H4 (cell line): ENCODE measurements around the gene SLC22A14. TPM values are rescaled to one million over a fixed set of nuclear protein-coding genes. Genes with fewer than 3 reads are reported as not detected.
"Not testable (repeated sequence)": the region's sequence is repeated elsewhere in the genome, so short reads cannot be mapped to it uniquely, and the experiment has no call there.

Experiments
- DNase-seq: peaks from one replicate; pipeline ENCODE4 v3.0.0-alpha.2; 2015; ENCODE audit warnings: low spot score
- total RNA-seq: library from RNA; depleted of rRNA; stranded (reverse); fragments of >200 nt; shearing (Covaris generic); gene quantifications from 2 replicates; pipeline ENCODE4 v1.2.3, GENCODE V29; 2014; rRNA removed

The SLC22A14 gene, protein sequence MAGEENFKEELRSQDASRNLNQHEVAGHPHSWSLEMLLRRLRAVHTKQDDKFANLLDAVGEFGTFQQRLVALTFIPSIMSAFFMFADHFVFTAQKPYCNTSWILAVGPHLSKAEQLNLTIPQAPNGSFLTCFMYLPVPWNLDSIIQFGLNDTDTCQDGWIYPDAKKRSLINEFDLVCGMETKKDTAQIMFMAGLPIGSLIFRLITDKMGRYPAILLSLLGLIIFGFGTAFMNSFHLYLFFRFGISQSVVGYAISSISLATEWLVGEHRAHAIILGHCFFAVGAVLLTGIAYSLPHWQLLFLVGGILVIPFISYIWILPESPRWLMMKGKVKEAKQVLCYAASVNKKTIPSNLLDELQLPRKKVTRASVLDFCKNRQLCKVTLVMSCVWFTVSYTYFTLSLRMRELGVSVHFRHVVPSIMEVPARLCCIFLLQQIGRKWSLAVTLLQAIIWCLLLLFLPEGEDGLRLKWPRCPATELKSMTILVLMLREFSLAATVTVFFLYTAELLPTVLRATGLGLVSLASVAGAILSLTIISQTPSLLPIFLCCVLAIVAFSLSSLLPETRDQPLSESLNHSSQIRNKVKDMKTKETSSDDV
- total RNA-seq = not detected in 2 replicates

- DNase-seq = no peak
These were observed at the start of gene SLC22A14 for GRCh38 chr3:38281895-38282686. SLC22A14 (plus strand) TSS chr3:38282294; CDS start chr3:38306027, 23,733 bp downstream.

DNA sequence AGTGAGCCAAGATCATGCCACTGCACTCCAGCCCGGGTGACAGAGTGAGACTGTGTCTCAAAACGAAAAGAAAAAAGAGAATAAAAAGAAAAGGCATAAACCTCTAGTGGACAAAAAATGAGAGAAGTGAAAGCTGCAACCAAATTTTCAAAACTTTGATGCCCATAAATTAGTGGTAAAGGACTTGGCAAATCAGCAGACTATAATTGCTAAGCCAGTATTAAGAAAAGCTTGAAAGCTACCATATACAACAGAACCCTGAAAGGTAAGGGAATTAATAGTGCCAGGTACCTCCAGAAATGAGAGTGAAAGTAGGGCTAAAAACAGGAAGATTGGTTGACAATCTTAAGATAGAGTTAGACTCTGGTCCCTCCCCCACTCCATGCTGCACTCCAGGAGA, 49.4 kb upstream of the SLC22A14 start:
- no peak for DNase-seq

DNA sequence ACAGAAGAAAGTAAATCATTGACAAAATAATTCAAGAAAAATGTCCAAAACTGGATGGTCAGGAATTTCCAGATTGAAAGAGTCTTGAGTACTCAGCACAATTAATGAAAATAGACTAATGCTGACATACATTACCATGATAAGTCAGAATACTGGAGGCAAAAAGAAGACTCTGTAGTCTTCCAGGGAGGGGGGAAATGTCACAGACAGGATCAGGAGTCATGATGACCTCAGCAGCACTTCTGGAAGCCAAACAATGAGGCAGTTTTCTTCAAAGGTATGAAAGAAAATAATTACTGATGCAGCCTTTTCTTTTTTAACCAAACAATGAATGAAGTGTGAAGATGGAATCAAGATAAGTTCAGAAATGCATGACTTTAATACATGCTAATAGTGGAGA, 46.6 kb upstream of the SLC22A14 start:
- no peak for DNase-seq

DNA sequence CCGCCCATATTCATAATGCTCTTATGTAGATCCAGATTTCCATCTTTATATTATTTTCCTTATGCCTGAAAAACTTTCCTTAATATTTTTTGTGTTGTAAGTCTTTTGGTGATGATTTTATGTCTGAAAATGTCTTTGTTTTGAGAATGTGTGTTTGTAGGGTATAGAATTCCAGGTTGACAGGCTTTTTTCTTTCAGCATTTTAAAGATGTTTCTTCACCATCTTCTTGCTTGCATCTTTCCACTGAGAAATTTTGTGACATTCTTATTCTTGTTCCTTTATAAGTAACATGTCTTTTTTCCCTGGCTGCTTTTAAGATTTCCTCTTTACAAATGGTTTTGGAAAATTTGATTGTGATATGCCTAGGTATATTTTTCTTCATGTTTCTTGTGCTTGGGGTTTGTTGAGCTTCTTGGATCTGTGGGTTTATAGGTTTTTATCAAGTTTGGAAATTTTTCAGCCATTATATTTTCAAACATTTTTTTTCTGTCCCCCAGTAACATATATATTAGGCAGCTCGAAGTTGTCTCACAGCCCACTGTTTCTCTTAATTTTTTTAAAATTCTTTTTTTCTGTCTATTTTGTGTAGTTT, 43.6 kb upstream of the SLC22A14 start:
- no peak for DNase-seq

DNA sequence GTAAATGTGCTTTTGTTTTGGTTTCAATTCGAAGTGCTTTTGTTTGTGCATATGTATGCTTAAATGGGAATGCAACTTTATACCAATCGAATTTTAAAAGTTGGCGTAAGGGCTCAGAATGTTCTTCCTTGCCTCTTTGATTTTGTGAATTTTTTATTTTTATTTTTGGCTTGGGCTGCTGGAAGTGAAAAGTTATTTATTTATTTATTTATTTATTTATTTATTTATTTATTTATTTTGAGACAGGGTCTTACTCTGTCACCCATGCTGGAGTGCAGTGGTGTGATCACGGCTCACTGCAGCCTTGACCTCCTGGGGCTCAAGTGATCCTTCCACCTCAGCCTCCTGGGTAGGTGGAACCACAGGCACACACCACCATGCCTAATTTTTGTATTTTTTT, 39.3 kb upstream of the SLC22A14 start:
- DNase-seq = not testable (repeated sequence)

DNA sequence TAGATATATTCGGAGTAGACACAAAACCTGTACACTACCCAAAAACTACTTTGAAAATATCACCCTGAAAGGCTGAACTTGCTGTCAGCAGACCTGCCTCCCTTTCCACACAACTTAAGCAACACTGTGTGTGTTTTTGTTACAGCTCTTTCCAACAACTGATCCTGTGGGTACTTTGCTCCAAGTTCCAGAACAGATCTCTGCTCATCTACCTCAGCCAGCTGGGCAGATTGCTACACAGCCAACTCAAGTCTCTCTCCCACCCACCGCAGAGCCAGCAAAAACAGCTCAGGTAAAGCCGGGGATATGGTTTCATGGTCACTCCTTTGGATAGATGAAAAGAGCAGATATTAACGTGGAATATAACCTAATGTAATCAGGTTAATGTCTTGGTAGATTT, 36.2 kb upstream of the SLC22A14 start:
- DNase-seq = no peak

DNA sequence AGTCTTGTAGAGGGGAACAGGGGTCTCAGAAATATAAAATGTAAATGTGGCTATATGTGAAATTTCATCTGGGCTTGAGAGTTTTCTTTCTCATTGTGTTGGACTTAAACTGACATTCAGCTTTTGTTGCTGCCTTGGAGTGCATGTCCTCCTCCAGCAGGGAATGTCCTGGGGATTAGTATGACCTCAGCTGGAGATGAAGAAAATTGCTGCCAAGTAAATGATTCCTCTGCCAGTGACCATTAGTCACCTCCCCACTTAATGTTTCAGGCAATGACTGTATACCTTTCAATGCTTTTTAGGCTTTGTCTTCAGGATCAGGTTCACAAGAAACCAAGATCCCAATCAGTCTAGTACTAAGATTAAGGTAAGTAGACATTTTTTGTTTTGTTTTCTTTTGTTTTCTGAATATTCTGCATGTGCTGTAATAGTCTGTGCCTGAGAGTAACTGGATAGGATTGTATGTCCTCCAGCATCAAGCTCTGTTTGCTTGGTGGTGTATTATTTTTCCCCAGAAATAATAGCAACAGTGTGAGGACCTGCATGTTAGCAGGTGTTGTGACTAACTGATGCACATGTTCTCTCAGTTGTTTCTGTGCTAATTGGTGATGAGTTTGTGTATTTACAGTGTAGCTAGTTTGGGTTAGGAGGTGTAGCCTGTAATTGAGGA, 34.6 kb upstream of the SLC22A14 start:
- peak; percentile 42 for DNase-seq

- no peak for DNase-seq
These were observed 31.9 kb upstream of the SLC22A14 start for GRCh38 chr3:38250198-38250597.

- no peak for DNase-seq
These were observed 30.9 kb upstream of the SLC22A14 start for GRCh38 chr3:38251197-38251596.

GRCh38 chr3:38253704-38254103, 28.4 kb upstream of the SLC22A14 start:
- DNase-seq = no peak

DNA sequence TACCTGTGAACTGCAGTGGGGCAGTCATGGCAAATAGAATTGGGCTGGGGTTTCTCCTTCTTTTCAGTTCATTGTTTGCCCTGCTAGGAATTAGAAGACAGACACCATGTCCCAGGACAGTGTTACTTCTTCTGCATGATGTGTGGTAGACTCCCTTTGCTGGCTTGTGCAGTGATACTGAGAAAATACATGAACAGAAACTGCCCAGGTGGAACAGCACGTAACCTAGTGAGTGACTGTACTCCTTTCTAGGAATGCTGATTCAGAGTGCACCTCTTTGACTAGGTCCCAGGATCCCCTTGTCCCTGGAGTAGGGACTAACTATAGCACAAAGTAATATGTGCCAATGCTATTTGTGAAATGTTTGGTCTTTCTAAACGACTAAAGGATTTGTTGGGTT, 27.2 kb upstream of the SLC22A14 start:
- DNase-seq = no peak

DNA sequence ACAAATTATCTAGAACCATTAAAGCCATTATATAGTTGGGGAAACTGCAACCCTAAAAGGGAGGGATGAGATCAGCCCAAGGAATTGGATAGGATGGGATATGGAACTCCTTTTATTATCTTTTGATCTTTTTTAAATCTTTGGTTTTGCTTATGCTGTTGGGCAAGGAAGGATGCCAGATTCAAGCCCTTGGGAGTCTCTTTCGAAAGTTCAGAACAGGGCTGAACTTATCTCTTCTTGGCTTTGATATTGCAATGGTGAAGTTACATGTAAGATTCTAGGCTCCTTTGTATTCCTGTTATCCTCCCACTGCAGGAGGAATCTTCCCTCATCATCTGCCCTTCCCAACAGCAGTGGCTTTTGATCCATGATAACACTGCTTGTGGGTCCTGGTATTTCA, 26.5 kb upstream of the SLC22A14 start:
- DNase-seq = no peak

DNA sequence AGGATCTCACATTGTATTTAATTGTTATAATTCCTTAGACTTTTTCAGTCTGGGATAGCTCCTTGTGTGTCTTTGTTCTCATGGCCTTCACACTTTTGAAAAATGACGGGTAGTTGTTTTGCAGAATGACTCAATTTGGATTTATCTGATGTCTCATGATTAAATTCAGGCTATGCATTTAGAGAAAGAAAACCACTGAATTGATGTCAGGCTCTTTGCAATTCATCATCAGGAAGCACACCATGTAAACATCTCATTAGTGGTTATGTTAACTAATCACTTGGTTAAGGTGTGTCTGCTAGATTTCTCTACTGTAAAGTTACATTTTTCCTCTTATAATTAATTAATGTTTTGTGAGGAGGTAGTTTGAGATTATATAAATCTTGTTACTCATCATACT, 24.5 kb upstream of the SLC22A14 start:
- no peak for DNase-seq

- DNase-seq = no peak
These were observed 21.6 kb upstream of the SLC22A14 start for GRCh38 chr3:38260474-38260873.

DNA sequence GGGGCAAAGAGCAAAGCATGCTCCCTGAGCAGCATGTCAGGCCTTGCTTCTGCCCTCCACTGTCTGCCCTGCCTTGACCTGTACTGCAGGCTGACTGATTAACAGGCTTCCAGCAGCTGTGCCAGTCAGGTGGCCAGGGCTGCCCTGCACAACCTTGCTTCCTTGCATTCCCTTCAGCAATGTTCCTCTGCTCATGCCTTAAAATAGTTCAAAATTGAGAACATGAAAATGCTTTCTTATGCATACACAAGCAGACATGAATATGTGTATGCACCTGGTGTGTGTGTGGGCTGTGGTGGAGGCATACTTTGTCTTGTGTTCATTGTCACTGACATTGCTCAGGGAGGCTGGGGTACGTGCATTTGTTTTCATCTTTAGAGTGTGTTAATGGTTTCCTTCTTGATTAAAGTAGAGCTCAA, 17.7 kb upstream of the SLC22A14 start:
- no peak for DNase-seq

DNA sequence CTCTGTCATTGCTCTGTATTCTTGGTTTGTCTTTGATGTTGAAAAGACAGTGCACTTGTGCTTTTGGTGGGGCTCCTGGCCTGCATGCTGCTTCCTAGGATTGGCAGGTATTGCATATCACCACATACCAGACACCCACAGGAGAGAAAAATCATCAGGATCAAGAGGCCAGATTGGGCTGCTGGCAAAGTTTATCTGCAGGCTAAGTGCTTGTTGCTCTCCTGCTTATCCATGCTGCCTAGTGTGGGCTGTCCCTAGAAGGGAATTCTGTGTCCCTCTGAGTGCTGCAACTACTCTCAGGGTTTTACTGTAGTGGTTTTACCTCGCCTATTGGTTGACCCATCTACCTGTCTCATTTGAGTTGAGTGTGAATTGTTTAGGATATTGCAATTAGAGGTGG, 17.3 kb upstream of the SLC22A14 start:
- no peak for DNase-seq

DNA sequence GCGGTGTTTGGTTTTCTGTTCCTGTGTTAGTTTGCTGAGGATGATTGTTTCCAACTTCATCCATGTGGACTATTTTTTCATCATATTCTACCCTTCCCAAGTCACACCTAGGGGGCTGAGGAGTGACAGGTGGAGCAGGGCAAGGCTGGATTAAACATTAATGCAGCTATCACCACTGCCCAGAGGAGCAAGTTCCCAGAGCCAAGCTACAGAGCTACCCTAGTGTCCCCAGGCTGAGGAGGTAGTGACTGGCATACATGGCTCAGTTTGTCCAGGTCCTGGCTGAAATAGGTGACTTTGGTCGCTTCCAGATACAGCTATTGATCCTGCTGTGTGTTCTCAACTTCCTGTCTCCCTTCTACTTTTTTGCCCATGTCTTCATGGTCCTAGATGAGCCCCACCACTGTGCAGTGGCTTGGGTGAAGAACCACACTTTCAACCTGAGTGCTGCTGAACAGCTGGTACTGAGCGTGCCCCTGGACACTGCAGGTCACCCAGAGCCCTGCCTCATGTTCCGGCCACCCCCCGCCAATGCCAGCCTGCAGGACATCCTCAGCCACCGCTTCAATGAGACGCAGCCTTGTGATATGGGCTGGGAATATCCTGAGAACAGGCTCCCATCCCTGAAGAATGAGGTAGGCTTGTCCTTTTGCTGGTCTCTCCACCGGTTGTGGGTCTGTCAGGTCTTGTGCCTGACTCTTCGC, 16.3 kb upstream of the SLC22A14 start, which contains the start of gene SLC22A13:
SLC22A13 (plus strand) TSS at position 209 of the 704 bp plus-strand sequence; CDS start at position 258, 49 bp downstream.
- DNase-seq = no peak

- no peak for DNase-seq
These were observed 15.3 kb upstream of the SLC22A14 start for GRCh38 chr3:38266810-38267209.

DNA sequence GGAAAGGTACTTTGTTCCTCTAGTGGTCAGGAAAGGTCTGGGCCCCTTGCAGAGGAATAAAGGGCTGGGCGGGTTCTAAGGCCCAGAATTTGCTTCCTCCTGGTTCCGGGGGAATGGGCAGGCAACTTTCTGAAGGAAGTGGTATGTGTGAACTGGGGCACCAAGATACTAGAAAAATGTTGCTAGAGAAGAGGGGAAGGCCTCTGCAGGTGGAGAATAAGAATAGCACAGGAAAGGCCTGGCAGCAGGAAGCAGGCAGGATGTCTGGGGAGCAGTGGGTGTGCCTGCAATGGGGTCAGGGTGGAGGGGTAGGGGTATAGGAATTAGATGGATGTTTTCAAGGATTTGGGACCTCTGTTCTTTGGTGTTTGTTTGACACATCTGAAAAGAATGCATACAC, 14.4 kb upstream of the SLC22A14 start:
- no peak for DNase-seq

GRCh38 chr3:38268087-38268486, 14.0 kb upstream of the SLC22A14 start:
- no peak for DNase-seq

- DNase-seq = no peak
These were observed 13.6 kb upstream of the SLC22A14 start for GRCh38 chr3:38268522-38268921.
